GM19372 (cell line): ENCODE results near the gene COBL.
"Not testable (repeated sequence)": the region's sequence is repeated elsewhere in the genome, so short reads cannot be mapped to it uniquely, and the experiment has no call there.

Experiments
- ATAC-seq: cut with Tn5 transposase; IDR thresholded peaks from one replicate; pipeline ENCODE4 v1.9.1; 2021; ENCODE audit warnings: mild to moderate bottlenecking, low read depth, moderate library complexity; ENCODE audit not compliant: unreplicated experiment

The COBL gene

DNA sequence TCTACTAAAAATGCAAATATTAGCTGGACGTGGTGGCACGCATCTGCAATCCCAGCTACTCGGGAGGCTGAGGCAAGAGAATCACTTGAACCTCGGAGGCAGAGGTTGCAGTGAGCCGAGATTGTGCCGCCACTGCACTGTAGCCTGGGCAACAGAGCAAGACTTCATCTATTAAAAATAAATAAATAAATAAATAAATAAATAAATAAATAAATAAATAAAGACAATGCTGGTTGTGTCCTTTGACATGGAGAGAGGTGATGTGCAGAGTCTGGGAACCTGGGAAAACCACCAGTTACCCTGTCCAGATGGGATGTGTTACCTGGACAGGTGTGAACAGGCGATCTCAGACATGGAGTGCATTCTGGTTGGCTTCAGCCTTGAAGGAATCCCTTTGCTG, 102.5 kb downstream of the COBL start:
- no peak for ATAC-seq

DNA sequence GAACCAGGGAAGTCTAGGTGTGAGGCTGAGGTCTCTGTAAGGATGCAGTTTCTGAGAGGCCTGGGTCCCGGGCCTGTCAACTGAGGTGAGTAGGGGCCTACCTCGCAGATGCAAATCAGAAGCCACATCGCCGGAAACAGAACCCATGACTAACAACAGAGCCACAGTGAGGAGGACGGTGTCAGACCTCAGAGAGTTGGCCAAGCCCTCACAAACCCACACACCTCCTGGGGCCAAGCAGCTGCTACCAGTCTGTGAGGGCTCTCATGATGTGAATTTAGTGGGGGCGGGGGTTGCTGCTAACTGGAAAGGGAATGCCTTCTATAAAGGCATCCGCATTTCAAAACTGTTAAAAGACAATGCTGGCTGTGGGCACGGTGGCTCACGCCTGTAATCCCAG, 103.0 kb downstream of the COBL start:
- ATAC-seq = no peak

DNA sequence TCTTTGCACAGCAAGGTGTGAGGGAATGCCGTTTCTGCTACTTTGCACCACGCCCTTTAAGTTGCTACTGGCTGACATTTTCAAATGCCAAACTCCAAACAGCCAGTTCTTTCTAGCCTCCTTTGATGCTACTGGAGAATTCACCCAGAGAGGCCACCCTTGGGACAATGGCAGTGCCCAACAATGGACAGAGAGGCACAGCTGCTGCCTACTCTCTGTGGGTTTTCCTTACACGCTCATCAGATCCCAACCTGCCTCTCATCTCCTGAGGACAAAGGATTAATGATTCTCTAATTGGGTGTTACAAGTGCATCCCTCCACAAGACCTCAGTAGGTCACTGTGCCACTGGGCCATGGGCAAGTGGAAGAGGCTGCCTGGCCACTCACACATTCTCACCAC, 105.8 kb downstream of the COBL start:
- no peak for ATAC-seq

DNA sequence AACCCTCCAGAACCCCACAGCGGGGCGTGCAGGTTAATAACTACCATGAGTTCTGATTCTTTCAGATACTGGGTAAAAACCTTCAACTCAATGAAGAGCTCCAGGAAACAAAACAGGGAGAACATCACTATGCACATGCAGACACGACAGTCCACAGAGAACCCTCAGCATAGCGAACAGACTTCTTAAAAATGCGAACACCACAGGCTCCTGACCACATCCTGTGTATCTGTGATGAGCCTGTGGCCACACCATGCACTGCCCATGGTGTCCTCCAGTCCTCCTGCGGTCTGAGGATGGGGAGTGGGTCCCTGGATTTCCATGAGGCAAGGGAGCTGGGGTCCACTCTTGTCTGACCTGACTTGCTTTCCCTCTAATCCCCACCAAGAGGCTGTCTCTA, 107.2 kb downstream of the COBL start:
- ATAC-seq = no peak

DNA sequence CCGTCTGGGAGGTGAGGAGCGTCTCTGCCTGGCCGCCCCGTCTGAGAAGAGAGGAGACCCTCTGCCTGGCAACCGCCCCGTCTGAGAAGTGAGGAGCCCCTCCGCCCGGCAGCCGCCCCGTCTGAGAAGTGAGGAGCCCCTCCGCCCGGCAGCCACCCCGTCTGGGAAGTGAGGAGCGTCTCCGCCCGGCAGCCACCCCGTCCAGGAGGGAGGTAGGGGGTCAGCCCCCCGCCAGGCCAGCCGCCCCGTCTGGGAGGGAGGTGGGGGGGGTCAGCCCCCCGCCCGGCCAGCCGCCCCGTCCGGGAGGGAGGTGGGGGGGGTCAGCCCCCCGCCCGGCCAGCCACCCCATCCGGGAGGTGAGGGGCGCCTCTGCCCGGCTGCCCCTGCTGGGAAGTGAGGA, 108.5 kb downstream of the COBL start:
- not testable (repeated sequence) for ATAC-seq

DNA sequence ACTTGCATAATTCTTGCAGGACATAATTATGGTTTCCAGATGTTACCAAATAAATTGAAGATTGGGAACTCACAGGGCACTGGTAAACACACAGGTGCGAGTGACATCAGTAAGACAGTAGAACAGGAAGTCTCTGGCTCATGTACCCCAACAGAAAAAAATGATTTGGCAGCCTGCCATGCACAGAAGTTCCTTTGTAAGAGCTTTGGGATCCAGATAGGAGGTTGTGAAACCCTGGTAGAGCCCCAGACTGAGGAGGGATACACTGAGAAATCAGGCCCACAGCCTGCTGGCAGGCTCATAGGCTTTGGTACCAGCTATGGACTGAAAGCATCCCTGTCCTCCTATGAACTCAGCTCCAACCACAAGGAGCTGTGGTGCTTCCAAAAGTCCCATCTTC, 118.0 kb downstream of the COBL start:
- ATAC-seq = no peak

DNA sequence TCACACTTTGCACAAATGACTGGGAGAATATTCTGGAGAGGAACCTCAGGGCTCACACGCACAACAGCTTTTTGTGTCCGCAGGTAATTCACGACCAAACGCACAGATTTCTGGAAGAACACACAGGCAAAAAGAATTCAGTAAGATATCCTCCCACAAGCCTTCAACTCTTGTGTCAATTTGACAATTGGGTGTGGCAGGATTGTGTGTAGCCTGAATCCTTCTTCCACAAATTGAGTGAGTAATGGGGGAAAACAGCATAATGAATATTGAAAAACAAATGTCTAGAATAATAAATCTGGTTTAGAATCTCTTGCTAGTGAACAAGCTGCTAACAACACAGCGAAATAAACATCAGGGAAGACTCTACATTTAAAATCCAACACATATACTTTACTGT, 125.6 kb downstream of the COBL start:
- no peak for ATAC-seq

DNA sequence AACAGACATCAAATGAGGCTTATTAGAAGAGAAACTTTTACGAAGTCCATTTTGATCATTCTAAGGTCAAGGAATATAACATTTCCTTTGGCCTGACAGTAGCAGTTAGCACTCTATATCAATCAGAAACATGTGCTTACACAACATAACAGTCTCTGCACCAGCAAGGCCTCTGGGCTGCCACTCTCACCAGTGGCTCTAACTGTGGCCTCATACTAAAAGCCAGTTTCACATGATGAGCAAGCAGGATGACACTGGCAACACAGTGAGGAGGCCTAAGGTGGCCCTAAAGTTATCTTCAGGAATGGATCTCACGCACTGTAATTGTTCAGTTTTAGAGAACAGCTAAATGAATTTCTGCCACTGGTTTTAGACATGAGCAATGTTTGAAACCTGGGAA, 126.8 kb downstream of the COBL start:
- ATAC-seq = no peak

DNA sequence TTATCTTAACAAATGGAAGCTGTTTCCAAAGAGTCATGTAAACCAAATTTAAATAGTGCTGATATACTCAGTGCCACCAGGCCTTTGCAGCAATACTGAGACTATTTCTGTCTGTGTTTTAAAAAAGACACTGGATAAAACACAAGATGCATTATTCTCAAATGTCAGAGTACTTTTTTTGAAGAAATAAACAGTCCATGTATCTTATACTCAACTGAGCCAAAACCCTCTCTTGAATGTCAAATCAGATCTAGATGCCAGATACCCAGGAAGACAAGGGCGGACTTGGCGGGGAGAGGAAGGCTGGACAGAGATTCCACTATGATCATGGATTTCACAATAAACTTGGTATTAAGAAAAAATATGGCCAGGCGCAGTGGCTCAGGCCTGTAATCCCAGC, 127.6 kb downstream of the COBL start:
- ATAC-seq = no peak

DNA sequence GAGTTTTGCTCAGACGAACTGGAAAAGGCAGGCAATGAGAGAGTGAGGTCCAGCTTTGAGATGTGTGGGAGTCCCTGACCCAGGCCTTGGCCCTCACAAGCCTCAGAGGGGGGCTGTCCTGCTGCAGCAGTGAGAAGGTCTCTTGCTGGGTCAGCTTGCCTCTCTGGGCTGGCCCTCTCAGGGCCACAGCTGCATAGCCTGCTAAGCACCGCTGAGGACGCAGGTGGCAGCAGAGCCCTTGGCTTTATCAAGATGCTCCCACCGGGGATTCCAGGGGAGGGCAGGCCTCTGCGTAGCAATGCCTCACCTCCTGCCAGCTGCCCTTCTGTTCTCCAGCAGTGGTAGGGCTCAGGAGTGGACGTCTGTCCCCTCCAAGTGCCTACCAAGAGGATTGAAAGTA, 128.7 kb downstream of the COBL start:
- no peak for ATAC-seq

DNA sequence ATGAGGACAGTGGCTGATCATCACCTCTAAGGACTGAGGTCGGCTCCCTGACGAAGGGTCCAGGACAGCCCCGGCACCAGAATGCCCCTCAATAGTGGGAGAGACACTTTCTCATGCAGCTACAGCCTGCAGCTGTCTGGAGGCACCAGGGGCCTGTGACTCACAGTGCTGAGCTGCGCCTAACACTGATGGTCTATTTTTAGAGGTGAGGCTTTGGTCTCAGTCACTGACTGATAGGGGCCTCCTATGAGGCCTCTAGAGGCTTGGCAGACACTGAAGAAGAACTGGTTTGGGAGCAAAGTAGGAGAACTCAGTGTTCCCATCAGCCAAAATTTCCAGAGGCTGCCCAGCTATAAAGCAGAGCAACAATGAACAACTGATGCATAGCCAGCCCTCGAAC, 130.1 kb downstream of the COBL start:
- no peak for ATAC-seq

DNA sequence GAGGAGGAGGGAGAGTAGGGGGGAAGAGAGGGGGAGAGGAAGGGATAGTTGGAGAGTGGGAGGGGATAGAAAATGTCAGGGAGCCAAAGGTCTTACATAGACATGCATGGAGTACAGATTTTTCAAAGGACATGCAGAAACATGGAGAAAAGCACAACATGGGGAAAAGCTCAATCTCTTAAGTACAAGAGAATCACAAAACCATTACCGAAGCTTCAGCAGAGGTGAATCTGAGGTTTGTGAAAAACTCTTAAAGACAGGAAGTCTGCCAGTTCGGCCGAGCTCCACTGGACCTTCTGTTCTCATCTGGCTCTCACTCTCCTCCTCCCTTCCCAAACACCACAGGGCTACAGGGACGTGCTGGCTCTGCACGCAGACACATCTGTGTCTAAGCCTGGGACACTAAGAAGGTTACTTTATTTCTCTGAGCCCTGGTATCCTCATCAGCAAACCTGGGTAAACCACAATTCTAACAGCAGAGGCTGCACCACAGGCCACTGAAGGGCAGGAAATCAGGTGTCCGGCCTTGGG, 133.9 kb downstream of the COBL start:
- no peak for ATAC-seq

DNA sequence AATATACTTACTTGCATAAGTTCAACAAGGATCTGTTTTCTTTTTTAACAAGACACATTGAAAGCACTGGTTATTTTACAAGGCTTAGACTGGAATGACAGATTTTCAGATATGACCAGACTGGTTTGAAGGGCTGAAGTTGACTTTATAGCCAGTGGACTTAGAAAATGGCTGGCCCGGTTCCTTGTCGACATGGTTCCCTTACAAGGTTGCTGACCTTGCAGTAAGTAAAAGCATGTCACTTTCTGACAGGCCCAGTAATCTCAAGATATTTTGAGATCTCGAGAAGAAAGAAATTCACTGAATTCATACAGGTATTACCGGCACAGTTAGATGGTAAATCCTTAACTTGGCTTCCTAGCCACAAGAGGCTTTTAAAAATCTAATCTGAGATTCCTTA, 136.5 kb downstream of the COBL start:
- no peak for ATAC-seq

DNA sequence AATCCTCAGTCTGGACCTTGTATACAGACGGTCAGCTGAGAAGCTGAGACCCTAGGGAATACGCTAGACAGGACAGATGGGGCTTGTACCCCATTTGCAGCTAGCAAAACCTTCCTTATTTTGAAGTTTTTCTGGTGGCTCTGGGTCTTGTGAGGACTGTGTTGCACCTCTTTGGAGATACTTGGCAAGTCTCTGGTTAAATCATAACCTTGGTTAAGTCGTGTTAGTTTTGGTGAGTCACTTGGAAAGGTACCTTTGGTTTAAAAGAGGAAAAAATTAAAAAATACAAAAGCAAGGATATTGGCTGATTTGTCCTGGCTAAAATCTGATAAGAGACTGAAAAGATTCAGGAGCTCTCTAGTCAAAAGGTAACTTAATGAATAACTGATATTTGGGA, 140.6 kb downstream of the COBL start:
- ATAC-seq = no peak

DNA sequence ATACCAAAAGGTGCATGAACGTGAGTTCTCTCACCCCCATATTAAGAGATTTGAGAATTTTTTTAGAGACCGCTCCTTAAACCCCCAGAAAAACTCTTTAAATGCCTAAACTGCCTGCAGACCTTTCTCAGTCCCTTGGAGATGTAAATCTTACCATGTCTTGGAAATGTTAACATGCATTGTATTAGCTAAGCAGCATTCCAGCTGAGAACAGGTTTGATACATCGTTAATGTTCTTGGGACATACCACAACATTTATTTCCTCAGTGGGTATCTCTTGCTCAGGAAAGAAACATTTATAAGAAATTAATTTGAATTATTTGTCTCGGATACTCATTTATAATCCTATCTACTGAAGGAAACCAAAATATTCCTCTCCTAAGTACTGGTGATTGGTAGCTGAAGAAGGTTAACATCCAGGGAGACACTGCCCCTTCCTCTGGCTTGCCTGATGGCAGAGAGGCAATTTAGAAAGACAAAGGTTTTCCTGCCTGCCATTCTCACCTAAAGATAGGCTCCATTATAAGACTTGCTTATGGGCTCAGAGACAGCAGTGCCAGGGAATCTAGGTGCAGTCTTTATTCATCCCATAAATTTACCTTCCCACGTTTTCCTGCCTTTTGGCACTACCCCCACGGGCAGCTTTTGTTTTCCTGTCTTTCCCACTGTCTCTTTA, 141.2 kb downstream of the COBL start:
- ATAC-seq = no peak

DNA sequence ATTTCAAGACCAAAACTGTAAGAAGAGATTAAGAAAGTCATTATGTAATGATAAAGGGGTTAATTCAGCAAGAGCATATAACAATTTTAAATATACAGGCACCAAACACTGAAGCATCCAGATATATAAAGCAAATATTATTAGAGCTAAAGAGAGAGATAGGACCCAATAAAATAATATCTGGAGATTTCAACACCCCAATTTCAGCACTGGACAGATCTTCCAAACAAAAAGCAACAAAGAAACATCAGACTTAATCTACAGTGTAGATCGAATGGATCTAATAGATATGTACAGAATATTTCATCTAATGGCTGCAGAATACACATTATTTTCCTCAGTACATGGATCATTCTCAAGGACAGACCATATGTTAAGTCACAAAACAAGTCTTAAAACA, 151.3 kb downstream of the COBL start:
- no peak for ATAC-seq

DNA sequence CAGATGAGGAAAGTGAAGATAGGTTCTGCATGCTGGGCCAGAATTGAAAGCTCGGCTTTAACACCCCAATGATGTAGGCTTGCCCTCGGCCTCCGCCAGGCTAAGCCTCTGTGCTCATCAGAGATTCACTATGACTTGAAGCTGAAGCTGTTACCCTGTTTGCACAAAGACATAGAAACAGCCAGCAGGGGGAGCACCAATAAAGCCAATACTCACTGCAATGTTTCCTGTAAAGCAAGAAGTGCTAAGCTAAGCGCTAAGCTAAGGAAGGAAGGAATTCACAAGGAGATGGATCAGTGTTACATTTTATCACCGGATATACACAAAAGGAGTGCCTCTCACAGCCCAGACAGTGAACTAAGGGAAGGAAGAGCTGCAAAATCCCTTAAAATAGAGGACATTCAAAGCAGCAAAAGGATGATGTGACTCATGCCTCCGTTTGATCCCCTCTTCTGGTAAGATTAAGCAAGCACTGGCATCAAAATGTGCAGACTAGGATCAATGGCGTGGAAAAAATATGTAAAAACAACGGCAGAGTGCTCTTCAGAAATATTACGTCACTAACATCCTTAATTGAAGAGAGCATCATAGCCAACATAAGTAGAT, 153.8 kb downstream of the COBL start:
- peak; percentile 93 for ATAC-seq

DNA sequence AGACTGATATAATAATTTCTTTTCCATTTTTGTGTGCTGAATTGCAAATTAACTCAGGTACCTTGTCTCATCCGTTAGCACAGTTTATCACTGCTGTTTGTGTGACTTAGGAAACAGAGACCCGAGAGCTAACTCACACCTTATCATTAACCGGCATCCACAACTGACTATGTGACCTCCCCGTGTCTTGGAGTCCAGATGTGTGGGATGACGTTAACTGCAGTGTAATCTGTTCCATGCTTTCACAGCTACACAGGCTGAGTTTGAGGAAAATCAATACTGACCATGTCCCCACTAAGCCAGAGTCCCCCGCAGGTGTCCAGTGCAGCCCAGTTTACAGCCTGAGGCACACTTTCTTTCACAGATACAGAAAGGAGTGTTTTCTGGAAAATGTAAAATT, 154.7 kb downstream of the COBL start:
- ATAC-seq = no peak

DNA sequence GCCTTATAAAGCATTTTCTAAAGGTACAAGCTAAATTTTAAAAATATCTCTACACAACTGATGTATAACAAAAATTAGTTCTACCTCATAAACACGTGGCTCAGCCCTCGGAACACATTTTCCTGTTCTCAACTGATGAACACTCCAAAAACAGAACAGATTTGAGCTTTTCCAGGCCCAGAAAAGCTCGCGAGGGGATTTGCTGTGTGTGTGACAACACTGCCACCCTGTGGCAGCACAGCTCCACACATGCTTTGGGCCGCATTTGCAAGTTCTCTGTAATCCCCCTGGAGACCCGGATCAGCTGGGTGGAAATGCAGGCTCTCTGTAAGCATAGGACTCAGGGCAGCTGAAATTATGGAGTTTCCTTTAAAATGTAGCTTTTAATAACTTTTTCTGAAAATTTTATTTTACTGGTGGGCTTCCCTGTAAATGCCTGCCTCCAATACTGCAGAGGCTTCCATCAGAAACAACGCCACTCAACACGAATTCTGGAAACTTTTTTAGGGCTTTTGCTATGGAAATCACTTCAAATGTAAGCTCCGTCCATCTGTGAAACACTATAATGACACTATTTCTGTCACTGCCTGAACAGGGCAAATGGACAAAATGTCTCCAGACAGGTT, 155.5 kb downstream of the COBL start:
- no peak for ATAC-seq

DNA sequence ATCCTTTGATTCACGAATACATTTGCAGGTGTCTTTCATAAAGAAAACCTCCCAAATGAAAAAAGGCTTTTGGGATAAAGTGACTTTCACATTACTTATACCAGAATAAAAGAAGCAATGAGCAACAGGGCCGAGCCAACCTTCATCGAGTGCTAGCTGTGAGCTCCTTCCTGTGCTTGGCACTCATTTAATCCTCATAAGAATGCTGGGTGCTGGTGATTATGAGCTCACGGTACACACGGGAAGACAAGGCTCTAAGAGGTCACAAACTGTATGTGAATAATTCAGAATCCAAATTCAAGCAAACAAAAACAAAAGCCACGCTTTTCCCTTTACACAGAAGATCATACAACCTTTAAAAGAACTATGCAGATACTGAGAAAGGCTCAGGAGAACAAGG, 156.2 kb downstream of the COBL start:
- ATAC-seq = no peak

DNA sequence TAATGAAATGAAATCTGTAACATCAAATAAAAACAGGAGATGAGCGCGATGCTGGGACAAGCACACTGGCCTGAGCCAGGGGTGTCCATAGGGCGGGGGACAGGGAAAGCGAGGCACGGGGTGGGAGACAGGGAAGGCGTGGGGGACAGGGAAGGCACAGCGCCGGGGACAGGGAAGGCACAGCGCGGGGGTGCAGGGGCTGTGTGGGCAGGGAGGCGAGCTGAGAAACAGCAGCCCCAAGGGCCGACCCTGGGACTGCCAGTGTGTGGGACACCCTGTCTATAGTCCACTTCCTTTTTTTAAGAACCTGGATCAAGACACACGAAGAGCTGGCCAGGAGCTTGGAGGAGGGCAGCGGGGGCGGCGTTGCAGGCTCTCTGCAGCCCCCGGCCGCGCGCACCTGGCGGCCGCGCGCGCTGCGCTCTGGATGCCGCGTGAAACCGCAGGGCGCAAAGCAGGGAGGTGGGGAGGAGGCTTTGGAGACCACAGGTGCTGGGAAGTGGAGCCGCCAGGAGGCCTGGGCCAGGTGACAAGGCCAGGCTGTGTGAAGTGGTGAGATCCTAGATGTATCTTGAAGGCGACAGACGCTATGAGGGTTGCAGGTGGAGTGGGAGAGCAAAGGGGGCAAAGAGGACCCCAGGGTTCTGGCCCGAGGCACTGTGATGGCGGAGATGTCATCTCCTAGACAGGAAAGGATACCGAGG, 157.7 kb downstream of the COBL start:
- ATAC-seq = no peak
